Panc1 (cell line): Measurements from ENCODE around the gene TTLL12.

Experiments
- POLR2AphosphoS5 ChIP-seq: IDR thresholded peaks from 2 replicates; pipeline ENCODE4 v1.6.1; 2012; ENCODE audit warnings: mild to moderate bottlenecking, low read depth, low read length, moderate library complexity
- SIN3A ChIP-seq: IDR thresholded peaks from 2 replicates; pipeline ENCODE4 v1.6.1; 2012; ENCODE audit warnings: low read depth, mild to moderate bottlenecking, low read length, moderate library complexity, borderline replicate concordance; ENCODE audit not compliant: insufficient read depth
- TF ChIP-seq, protein P1 (sequence below): fragments of 450-650 bp; IDR thresholded peaks from 2 replicates; pipeline ENCODE4 v1.5.1; 2017; ENCODE audit warnings: mild to moderate bottlenecking

DNA sequence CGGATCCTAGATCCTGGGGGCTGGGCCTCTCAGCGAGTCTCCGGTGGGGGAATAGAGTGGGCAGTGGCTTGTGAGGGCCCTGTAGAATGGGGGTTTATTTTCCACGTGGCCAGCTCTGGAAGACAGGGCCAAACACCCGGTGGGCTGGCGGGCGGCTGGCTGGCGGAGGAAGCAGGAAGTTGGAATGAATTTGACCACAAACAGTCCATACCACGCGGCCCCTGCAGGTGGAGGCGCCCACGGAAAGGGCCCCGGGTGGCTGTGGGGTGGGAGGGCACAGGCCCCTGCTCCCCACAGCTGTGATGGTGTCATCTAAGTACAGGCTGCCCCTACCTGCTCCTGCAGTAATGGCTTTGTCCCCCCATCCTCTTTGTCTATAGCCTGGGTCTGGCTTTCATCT, 58.8 kb downstream of the TTLL12 start:
- TF ChIP-seq, protein P1, sequence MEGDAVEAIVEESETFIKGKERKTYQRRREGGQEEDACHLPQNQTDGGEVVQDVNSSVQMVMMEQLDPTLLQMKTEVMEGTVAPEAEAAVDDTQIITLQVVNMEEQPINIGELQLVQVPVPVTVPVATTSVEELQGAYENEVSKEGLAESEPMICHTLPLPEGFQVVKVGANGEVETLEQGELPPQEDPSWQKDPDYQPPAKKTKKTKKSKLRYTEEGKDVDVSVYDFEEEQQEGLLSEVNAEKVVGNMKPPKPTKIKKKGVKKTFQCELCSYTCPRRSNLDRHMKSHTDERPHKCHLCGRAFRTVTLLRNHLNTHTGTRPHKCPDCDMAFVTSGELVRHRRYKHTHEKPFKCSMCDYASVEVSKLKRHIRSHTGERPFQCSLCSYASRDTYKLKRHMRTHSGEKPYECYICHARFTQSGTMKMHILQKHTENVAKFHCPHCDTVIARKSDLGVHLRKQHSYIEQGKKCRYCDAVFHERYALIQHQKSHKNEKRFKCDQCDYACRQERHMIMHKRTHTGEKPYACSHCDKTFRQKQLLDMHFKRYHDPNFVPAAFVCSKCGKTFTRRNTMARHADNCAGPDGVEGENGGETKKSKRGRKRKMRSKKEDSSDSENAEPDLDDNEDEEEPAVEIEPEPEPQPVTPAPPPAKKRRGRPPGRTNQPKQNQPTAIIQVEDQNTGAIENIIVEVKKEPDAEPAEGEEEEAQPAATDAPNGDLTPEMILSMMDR: no peak
- TF ChIP-seq POLR2AphosphoS5 (no peak), SIN3A (no peak)
